Right atrium auricular region (tissue), 2 donors: ENCODE data around the gene MAGI3. TPM values are rescaled to one million over a fixed set of nuclear protein-coding genes. Genes with fewer than 3 reads are reported as not detected.
"Not testable (repeated sequence)": the region's sequence is repeated elsewhere in the genome, so short reads cannot be mapped to it uniquely, and the experiment has no call there.

Source experiments
- DNase-seq: peaks from one replicate; pipeline ENCODE4 v3.0.0-alpha.2; 2019; ENCODE audit warnings: low spot score
- H3K27ac ChIP-seq, 2 donors: fragments of 200-600 bp; sonication (generic); 1 replicate in 1 of 2; 2 replicates in 1 of 2; pipeline ENCODE4 v1.5.1; 2016 to 2019
- H3K27me3 ChIP-seq, 2 donors: fragments of 200-600 bp; sonication (generic); one replicate each; pipeline versions ENCODE4 v1.5.1 to v1.6.0; 2017 to 2019
- H3K36me3 ChIP-seq: fragments of 200-600 bp; sonication (generic); one replicate; pipeline ENCODE4 v1.5.1; 2016
- H3K4me1 ChIP-seq, 2 donors: fragments of 200-600 bp; sonication (generic); one replicate each; pipeline versions ENCODE4 v1.5.1 to v1.6.0; 2017 to 2019
- H3K4me3 ChIP-seq, 2 donors: fragments of 200-600 bp; sonication (generic); 1 replicate in 1 of 2; 2 replicates in 1 of 2; pipeline ENCODE4 v1.5.1; 2017 to 2019; ENCODE audit warnings: mild to moderate bottlenecking in 1 of 2, moderate library complexity in 1 of 2
- H3K9me3 ChIP-seq, 2 donors: fragments of 200-600 bp; sonication (generic); one replicate each; pipeline ENCODE4 v1.5.1; 2019
- CTCF ChIP-seq, 2 donors: fragments of 200-600 bp; sonication (generic); IDR thresholded peaks; one replicate each; pipeline ENCODE4 v1.5.1; 2019; ENCODE audit warnings: antibody characterized with exemption in 2 of 2
- total RNA-seq, 2 donors: library from RNA; depleted of rRNA; stranded (reverse); fragments of >200 nt; gene quantifications; one replicate each; pipeline ENCODE4 v1.1.0, GENCODE V29; 2016

MAGI3 gene
- total RNA-seq, 2 donors from 2014 or later, result 6.4 to 6.6 TPM

GRCh38 chr1:113508364-113509164 lies 118.2 kb downstream of the MAGI3 start:
- no peaks in the 10 kb centered on the region for H3K36me3 ChIP-seq
- no peak for DNase-seq
- H3K27ac ChIP-seq, result no peak overlapping the region
- H3K4me1 ChIP-seq, result no peaks in the 10 kb centered on the region
- no peak for TF ChIP-seq CTCF (IDR thresholded peaks at IDR 0.05)
- H3K4me3 ChIP-seq, result no peak overlapping the region
- H3K27me3 ChIP-seq, result no peaks in the 10 kb centered on the region
- peaks cover 0 to 21% of the 10 kb centered on the region in 2 donors for H3K9me3 ChIP-seq

DNA sequence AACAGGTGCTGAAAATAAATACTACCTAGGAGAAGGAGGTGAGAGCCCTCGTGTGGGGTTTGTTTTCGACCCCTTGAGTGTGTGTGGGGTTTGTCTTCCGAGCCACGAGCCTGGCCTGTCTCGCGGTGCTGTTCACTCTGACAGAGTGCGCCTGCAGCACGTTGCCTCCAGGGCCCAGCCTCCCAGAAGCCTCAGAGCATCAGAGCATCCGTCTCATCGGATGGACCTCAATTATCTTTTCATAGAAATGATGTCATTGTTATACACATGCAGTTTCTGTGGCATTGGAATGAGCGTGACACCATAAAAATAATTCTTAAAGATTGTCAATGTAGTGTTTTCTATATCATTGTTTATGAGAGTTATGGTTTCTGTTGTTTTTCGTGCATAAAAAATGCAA lies 119.5 kb downstream of the MAGI3 start:
- not testable (repeated sequence) for H3K4me3 ChIP-seq, H3K27me3 ChIP-seq, H3K27ac ChIP-seq, DNase-seq, H3K4me1 ChIP-seq, H3K36me3 ChIP-seq
- H3K9me3 ChIP-seq, result peaks cover 0 to 21% of the 10 kb centered on the region in 2 donors

GRCh38 chr1:113511269-113511668 lies 121.0 kb downstream of the MAGI3 start:
- DNase-seq, result no peak
- no peak for TF ChIP-seq CTCF (IDR thresholded peaks at IDR 0.05)
- peaks cover 0 to 21% of the 10 kb centered on the region in 2 donors for H3K9me3 ChIP-seq
- no peaks in the 10 kb centered on the region for H3K36me3 ChIP-seq
- H3K27ac ChIP-seq, result no peak overlapping the region
- H3K4me1 ChIP-seq, result no peaks in the 10 kb centered on the region
- no peak overlapping the region for H3K4me3 ChIP-seq
- no peaks in the 10 kb centered on the region for H3K27me3 ChIP-seq

GRCh38 chr1:113515498-113515897 lies 125.2 kb downstream of the MAGI3 start:
- Histone ChIP-seq H3K36me3 (no peaks in the 10 kb centered on the region), H3K27me3 (no peaks in the 10 kb centered on the region), H3K4me1 (peaks cover 0 to 8% of the 10 kb centered on the region in 2 donors), H3K27ac (no peak overlapping the region), H3K4me3 (no peak overlapping the region), H3K9me3 (peaks cover 0 to 20% of the 10 kb centered on the region in 2 donors)
- DNase-seq, result no peak
- TF ChIP-seq CTCF (IDR thresholded peaks at IDR 0.05), result no peak

GRCh38 chr1:113517346-113517745 lies 127.0 kb downstream of the MAGI3 start:
- no peak for DNase-seq
- Histone ChIP-seq H3K36me3 (no peaks in the 10 kb centered on the region), H3K4me3 (no peak overlapping the region), H3K27me3 (no peaks in the 10 kb centered on the region), H3K9me3 (peaks cover 0 to 1% of the 10 kb centered on the region in 2 donors), H3K4me1 (peaks cover 0 to 8% of the 10 kb centered on the region in 2 donors), H3K27ac (no peak overlapping the region)
- no peak for TF ChIP-seq CTCF (IDR thresholded peaks at IDR 0.05)

DNA sequence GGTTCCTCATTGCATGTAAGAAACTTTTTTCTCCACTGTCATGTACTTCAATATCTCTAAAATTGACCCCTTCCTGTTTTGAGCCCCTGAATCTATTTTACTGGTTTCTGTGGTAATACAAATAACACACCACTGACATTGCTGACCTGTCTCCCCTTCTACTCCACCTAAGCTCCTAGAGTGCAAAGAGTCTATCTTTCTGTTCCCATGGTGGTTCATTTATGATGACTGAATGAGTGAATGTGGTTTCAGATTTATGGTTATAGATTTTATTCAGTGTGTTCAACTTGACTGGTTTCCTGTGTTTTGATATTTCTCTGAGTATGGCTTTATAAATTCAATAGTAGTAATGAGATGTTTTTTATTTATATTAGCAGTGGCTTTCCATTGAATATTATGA lies 127.7 kb downstream of the MAGI3 start:
- no peak overlapping the region for H3K4me3 ChIP-seq
- no peak for TF ChIP-seq CTCF (IDR thresholded peaks at IDR 0.05)
- peaks cover 0 to 8% of the 10 kb centered on the region in 2 donors for H3K4me1 ChIP-seq
- H3K27ac ChIP-seq, result no peak overlapping the region
- no peak for DNase-seq
- H3K9me3 ChIP-seq, result no peaks in the 10 kb centered on the region
- H3K27me3 ChIP-seq, result no peaks in the 10 kb centered on the region
- no peaks in the 10 kb centered on the region for H3K36me3 ChIP-seq
